ENCODE data around the gene CPVL. TPM values are rescaled to one million over a fixed set of nuclear protein-coding genes. Genes with fewer than 3 reads are reported as not detected.

Gene CPVL
- total RNA-seq, 1 experiment from 2014 or later = 1.6 TPM

DNA sequence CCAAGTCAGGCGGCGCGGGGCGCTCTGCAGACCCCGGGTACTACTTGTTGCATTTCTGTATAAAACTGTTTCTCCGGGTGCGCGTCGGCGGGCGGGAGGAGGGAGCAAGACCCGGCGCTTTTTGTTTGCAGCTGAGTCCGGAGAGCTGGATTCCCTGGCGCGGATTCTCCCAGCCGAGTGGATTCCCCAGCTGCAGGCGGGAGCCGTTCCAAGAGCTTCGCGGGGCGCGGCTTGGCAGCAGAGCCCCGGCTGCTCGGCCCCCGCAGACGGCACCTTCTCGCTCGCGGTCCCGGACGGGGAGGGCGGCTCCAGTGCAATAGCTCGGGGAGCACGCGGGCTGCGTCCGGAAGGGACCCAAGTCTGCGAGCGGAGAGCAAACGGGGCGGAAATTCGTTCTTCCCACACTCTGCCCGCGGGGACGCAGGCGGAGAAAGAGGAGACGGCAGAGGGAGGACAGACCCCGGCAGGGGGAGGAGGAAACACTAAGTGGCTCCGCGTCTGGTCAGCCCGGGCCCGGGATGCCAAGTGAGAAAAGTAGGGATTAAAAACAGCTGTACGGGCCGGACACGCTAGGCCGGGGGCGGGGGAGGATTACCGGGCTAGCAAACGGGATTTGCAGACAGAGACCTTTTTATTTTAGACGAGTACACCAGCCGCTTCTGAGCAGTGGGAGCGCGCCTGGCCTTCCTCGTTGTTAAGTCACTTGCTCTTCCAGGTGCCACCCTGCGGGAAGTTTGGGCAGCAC is 187.9 kb downstream of the CPVL start, which contains the start of gene TRIL:
TSS of gene TRIL (minus strand) at position 96 of the 745 bp plus-strand sequence. CDS start 284 bp downstream, outside the sequence.
- Histone ChIP-seq H3K36me3 (peaks cover 7% of the 10 kb centered on the region; the same call in 1 of the 2 replicates), H3K4me3 (peak within 1 kb of the TSS; percentile 23), H3K9me3 (replicated peaks) (peaks cover 21% of the 10 kb centered on the region), H3K27me3 (replicated peaks) (peaks cover 77% of the 10 kb centered on the region), H3K27ac (no peak within 1 kb of the TSS), H3K4me1 (replicated peaks) (peaks cover 33% of the 10 kb centered on the region)
- peak in 1 of 2 experiments; percentile 29 for DNase-seq (ENCODE audit: low read depth in 1 of 2, low spot score in 2 of 2)

DNA sequence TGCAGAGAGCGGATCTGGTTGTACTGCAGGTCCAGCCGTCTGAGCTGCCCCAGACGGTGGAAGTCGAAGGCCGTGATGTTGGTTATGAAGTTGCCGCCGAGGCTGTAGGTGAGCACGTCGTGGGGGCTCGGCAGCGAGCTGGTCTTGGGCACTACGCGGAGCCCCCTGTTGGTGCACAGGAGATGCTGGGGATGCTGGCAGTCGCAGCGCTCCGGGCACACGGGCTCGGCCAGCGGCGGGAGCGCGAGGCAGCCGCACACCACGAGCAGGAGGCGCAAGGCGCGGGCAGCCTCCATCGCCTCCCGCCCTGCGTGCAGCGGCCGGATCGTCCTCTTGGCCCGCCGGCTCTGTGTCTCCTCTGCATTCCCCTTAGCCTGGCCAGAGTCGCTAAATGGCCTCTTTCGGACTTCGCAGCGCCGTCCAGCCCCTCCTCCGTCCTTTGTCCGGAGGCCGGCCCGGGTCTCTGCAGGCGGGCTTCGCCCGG is 188.5 kb downstream of the CPVL start:
- Histone ChIP-seq H3K4me3 (peak overlapping the region; percentile 23), H3K27me3 (replicated peaks) (peaks cover 81% of the 10 kb centered on the region), H3K36me3 (peaks cover 7% of the 10 kb centered on the region; the same call in 1 of the 2 replicates), H3K4me1 (replicated peaks) (peaks cover 34% of the 10 kb centered on the region), H3K9me3 (replicated peaks) (peaks cover 21% of the 10 kb centered on the region), H3K27ac (no peak overlapping the region)
- peak in 1 of 2 experiments; percentile 15 for DNase-seq (ENCODE audit: low read depth in 1 of 2, low spot score in 2 of 2)

DNA sequence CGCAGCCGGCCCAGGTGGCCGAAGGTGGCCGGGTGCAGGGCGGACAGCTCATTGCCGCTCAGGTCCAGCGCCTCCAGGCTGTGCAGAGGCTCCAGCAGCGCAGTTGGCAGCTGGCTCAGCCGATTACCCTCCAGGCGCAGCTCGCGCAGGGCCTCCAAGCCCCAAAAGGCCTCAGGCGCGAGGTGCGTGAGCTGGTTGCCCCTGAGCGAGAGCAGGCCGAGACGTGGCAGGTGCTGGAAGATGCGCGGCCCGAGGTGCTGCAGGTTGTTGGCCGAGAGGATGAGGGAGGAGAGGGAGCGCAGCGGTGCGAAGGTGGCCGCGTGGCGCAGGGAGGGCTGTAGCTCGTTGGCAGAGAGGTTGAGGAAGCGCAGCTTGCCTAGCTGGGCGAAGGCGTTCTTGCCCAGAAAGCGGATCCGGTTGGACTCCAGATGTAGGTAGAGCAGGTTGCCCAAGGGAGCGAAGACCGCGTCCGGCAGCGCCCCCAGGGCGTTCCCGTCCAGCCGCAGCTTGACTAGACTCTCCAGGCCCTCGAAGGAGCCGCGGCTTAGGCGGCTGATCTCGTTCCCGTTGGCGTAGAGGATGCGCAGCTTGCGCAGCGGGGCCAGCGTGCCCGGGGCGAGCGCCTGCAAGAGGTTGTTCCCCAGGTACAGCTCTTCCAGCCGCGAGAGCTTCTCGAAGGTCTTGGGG is 189.1 kb downstream of the CPVL start:
- DNase-seq (ENCODE audit: low read depth in 1 of 2, low spot score in 2 of 2) = peak in 1 of 2 experiments; percentile 36
- H3K4me1 ChIP-seq (replicated peaks) = peaks cover 34% of the 10 kb centered on the region
- no peak overlapping the region; the same call in 1 of the 2 replicates for H3K4me3 ChIP-seq

DNA sequence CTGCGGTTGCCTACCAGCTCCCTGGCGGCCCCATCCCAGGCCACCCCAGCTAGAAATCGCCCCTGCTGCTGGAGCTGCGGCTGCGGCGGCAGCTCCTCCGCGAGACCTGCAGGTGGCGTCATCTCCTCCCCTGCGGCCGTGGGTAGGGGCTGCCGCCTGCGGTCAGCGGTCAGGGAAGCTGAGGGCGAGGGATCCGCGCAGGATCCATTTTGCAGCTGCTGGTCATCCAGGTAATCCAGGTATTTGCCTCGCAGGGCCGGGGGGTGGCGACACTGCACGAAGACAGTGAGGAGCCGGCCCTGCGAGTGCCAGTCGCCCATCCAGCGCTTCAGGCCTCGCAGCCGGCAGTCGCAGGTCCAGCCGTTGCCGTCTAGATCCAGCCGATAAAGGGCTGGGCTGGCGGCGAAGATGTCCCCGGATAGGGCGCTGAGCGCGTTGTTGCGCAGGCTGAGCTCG is 189.7 kb downstream of the CPVL start:
- peak; percentile 42 to 54 for DNase-seq (ENCODE audit: low read depth in 1 of 2, low spot score in 2 of 2)
- H3K27me3 ChIP-seq (replicated peaks) = peaks cover 86% of the 10 kb centered on the region
- H3K4me1 ChIP-seq (replicated peaks) = peaks cover 34% of the 10 kb centered on the region
- H3K9me3 ChIP-seq (replicated peaks) = peaks cover 21% of the 10 kb centered on the region
- H3K36me3 ChIP-seq = peaks cover 7% of the 10 kb centered on the region; the same call in 1 of the 2 replicates
- no peak overlapping the region for H3K4me3 ChIP-seq
- no peak overlapping the region for H3K27ac ChIP-seq

More for the DNA sequence above, 189.1 kb downstream of the CPVL start:
- Histone ChIP-seq H3K36me3 (peaks cover 7% of the 10 kb centered on the region; the same call in 1 of the 2 replicates), H3K27ac (no peak overlapping the region), H3K27me3 (replicated peaks) (peaks cover 86% of the 10 kb centered on the region), H3K9me3 (replicated peaks) (peaks cover 21% of the 10 kb centered on the region)

DNA sequence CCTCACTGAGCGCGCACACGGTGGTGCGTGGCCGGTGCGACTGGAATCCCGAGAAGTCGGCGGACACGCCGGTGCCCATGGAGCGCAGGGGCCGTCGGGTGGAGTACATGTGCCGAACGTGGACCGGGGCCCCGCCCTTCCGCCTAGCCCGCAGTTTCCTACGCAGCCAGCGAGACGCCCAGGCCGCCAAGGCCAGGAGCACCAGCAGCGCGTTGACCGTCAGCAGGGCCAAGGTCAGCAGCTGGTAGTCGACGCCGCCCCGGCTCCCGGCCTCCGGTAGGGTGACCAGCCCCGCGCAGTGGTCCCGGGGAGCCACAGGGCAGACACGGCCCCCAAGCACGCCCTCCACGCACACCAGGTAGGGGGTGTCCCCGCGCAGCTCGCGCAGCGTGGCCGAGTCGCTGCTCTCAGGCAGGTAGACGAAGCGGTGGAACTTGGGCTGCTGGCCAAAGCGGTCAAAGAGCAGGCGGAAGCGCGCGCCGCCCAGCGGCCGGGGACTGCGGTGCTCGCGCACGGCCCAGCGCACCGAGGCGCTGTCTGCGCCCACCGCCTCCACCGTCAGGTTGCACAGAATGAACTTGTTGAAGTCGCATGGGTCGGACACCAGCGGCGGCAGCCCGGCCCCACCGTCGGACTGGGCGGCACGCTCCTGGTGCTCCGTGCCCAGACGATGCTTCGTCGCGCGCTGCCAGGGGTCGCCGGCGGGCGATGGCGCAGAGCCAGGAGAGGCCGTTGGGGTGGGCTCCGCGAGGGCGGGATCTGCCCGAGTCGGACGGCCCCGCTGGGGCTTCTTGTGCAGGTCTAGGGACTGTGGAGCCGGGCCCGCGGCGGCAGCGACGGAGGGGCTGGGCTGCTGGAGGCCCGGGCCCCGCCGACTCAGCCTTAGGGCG is 190.4 kb downstream of the CPVL start:
- Histone ChIP-seq H3K36me3 (peaks cover 7% of the 10 kb centered on the region; the same call in 1 of the 2 replicates), H3K4me3 (0 out of 2 replicates have a peak overlapping the region, but pooled peaks have one; percentile 6), H3K4me1 (replicated peaks) (peaks cover 34% of the 10 kb centered on the region), H3K27me3 (replicated peaks) (peaks cover 88% of the 10 kb centered on the region), H3K27ac (no peak overlapping the region), H3K9me3 (replicated peaks) (peaks cover 21% of the 10 kb centered on the region)
- peak in 1 of 2 experiments; percentile 9 for DNase-seq (ENCODE audit: low read depth in 1 of 2, low spot score in 2 of 2)

DNA sequence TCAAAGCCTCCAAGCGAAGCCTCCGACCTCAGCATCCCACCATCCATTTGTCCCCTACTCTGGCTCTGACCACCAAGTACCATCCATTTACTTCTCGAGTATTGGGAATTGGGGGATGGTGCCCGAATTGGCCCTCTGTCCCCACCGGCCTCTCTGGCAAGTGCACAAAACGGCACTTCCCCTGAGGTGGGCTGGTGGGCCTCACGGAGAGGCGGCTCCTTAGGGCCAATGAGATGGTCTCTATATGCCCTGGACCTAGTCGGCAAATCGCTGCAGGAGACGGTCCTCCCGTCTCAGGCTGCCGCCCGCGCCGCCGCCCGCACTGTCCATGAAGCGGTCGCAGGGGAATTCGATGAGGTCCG is 191.0 kb downstream of the CPVL start:
- no peak for DNase-seq (ENCODE audit: low read depth in 1 of 2, low spot score in 2 of 2)
- Histone ChIP-seq H3K27ac (no peak overlapping the region), H3K9me3 (replicated peaks) (peaks cover 21% of the 10 kb centered on the region), H3K4me3 (no peak overlapping the region), H3K4me1 (replicated peaks) (peaks cover 34% of the 10 kb centered on the region), H3K27me3 (replicated peaks) (peaks cover 86% of the 10 kb centered on the region), H3K36me3 (peaks cover 7% of the 10 kb centered on the region; the same call in 1 of the 2 replicates)

DNA sequence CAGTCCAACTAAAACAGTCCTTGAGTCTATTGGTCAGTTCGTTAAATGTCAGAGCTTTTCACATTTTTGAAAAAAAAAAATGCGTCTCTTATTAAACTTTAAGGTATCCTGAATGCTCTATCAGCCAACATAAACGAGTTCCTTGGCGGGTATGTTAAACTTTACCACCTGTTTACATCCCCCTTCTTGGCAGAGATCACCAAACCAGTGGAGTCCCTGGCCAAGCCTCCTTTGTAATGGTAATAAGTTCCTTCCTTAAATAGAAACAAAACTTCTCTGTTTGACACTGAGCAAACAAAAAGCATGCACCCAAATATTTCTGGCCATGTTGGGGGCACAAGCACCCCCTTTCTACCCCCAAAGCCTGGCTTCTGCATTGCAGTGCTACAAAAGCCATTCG is 191.4 kb downstream of the CPVL start:
- Histone ChIP-seq H3K4me3 (no peak overlapping the region), H3K4me1 (replicated peaks) (peaks cover 34% of the 10 kb centered on the region), H3K27me3 (replicated peaks) (peaks cover 83% of the 10 kb centered on the region), H3K9me3 (replicated peaks) (peaks cover 21% of the 10 kb centered on the region), H3K27ac (no peak overlapping the region), H3K36me3 (peaks cover 7% of the 10 kb centered on the region; the same call in 1 of the 2 replicates)
- no peak for DNase-seq (ENCODE audit: low read depth in 1 of 2, low spot score in 2 of 2)

DNA sequence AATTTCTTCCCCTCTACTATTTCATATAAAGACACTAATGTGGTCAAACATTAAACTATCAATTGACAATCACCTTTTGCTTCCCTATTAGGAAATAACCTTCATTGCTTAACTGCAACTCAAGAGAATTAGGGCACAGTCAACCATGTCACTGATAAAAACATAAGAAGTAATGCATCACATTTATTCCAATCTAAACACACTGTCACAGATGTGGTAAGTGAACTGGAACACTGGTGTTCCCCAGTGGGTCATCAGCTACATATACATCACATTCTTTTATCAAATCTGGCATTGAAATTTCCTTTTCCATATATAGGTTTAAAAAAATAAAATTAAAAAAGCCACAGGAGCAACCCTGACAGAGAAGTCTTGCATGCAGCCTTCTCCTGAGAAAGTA is 191.9 kb downstream of the CPVL start:
- Histone ChIP-seq H3K27ac (no peak overlapping the region), H3K9me3 (replicated peaks) (peaks cover 21% of the 10 kb centered on the region), H3K4me1 (replicated peaks) (peaks cover 34% of the 10 kb centered on the region), H3K27me3 (replicated peaks) (peaks cover 80% of the 10 kb centered on the region), H3K4me3 (no peak overlapping the region), H3K36me3 (peaks cover 7% of the 10 kb centered on the region; the same call in 1 of the 2 replicates)
- no peak for DNase-seq (ENCODE audit: low read depth in 1 of 2, low spot score in 2 of 2)

DNA sequence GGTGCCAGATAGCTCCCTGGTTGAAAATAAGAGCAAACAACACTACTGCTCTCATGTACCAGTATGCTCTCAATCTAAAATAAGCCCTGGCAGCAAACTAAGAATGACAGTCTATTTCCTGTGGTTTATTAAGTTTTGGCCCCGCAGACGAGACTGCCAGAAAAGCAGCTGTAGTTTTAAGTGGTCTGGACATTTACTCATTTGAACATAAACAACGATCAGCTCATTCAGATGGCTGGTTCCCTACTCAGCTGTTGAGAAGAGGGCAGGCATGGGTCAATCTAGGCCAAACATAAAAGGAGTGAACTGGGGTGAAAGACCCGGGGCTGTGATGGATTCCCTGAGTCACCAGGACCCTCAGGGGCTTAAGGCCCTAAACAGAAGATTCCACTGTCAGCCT is 192.7 kb downstream of the CPVL start:
- Histone ChIP-seq H3K36me3 (peaks cover 7% of the 10 kb centered on the region; the same call in 1 of the 2 replicates), H3K27ac (no peak overlapping the region), H3K4me3 (no peak overlapping the region), H3K9me3 (replicated peaks) (peaks cover 21% of the 10 kb centered on the region), H3K4me1 (replicated peaks) (peaks cover 34% of the 10 kb centered on the region), H3K27me3 (replicated peaks) (peaks cover 72% of the 10 kb centered on the region)
- DNase-seq (ENCODE audit: low read depth in 1 of 2, low spot score in 2 of 2) = peak in 1 of 2 experiments; percentile 10

Other genes starting within 250 kb of the CPVL start
- 0.05 TPM in 1 of 2 replicates, not detected in the other for gene TRIL, start 188.2 kb downstream of the CPVL start, total RNA-seq (2014; rRNA removed; shearing (Covaris generic))
- 0.21 TPM in 1 of 2 replicates, not detected in the other for gene CHN2, start 48.2 kb upstream of the CPVL start, total RNA-seq (2014; rRNA removed; shearing (Covaris generic))

All from SJSA1 (cell line).